K562 (cell line): ENCODE results near the gene WARS2. TPM values are rescaled to one million over a fixed set of nuclear protein-coding genes. Genes with fewer than 3 reads are reported as not detected.

Experiments
- ATAC-seq: fragments of 200-7000 bp; cut with Tn5 transposase; 3 replicates; pipeline ENCODE4 v1.9.1; 2020; ENCODE audit warnings: moderate library complexity
- BruUV-seq: library from RNA; stranded (reverse); fragments of 400-500 nt; replicated peaks from 2 replicates; lab custom pipeline; 2021; lab: Mats Ljungman, UMichigan
- CTCF ChIA-PET: fragments of 300-600 bp; formaldehyde crosslinking; extraction: SDS; loops from one replicate; lab custom pipeline; 2021; ENCODE audit warnings: low intra/inter-chr PET ratio; lab: Yijun Ruan, JAX
- POLR2A ChIA-PET: fragments of 300-600, 350-650 bp; sonication (Branson Sonifier 250); formaldehyde crosslinking; extraction: SDS; loops from one replicate; lab custom pipeline; 2021; ENCODE audit warnings: antibody characterized with exemption, inconsistent platforms; lab: Yijun Ruan, JAX
- DNase-seq, 4 experiments: peaks; one replicate each; pipeline versions ENCODE4 v3.0.0 to v3.0.0-alpha.2; 2011 to 2018; ENCODE audit warnings: low spot score in 3 of 4, mixed read lengths in 3 of 4; ENCODE audit errors: extremely low read depth in 1 of 4
- FAIRE-seq: peaks from 2 replicates; lab custom pipeline; 2011; peaks lifted over from hg19 to GRCh38; lab: Jason Lieb, UNC
- H2AFZ ChIP-seq: 2 replicates; pipeline ENCODE4 v1.6.0; 2011; ENCODE audit warnings: low read depth, low read length, control low read depth, inconsistent platforms
- H3K27ac ChIP-seq: fragments of 200-600 bp; 3 replicates; pipeline ENCODE4 v1.8.0; 2011; ENCODE audit warnings: low read depth, mild to moderate bottlenecking, control low read depth, inconsistent platforms, low read length, moderate library complexity, mixed read lengths; ENCODE audit errors: extremely low read depth
- H3K27me3 ChIP-seq, 2 experiments: fragments of 300-600 bp in 1 of 2; 2 replicates in 1 of 2; 3 replicates in 1 of 2; pipeline versions ENCODE4 v1.6.0 to v1.8.0; 2011; ENCODE audit warnings: inconsistent platforms in 2 of 2, low read length in 2 of 2, mild to moderate bottlenecking in 1 of 2, mixed read lengths in 1 of 2, moderate library complexity in 1 of 2; ENCODE audit not compliant: control insufficient read depth in 2 of 2, insufficient read depth in 2 of 2
- H3K36me3 ChIP-seq: fragments of 300-600 bp; 3 replicates; pipeline ENCODE4 v1.8.0; 2011; ENCODE audit warnings: mild to moderate bottlenecking, low read length, inconsistent platforms; ENCODE audit not compliant: control insufficient read depth, insufficient read depth
- H3K4me1 ChIP-seq, 2 experiments: fragments of 200-600 bp in 1 of 2; replicated peaks in 1 of 2; 2 replicates in 1 of 2; 3 replicates in 1 of 2; pipeline versions ENCODE4 v1.5.1 to v1.8.0; 2011; ENCODE audit warnings: inconsistent platforms in 2 of 2, low read length in 2 of 2, mild to moderate bottlenecking in 1 of 2, mixed read lengths in 1 of 2, moderate library complexity in 1 of 2; ENCODE audit not compliant: control insufficient read depth in 2 of 2, insufficient read depth in 2 of 2
- H3K4me2 ChIP-seq: 2 replicates; pipeline ENCODE4 v1.6.1; 2011; ENCODE audit warnings: low read length, control low read depth, inconsistent platforms, mixed read lengths; ENCODE audit not compliant: insufficient read depth
- H3K4me3 ChIP-seq: fragments of 200-600 bp; sonication (generic), shearing (Covaris generic); 2 replicates; pipeline ENCODE4 v1.5.1; 2016; ENCODE audit warnings: control low read depth, inconsistent platforms
- H3K79me2 ChIP-seq: fragments of 200-600 bp; 3 replicates; pipeline ENCODE4 v1.8.0; 2011; ENCODE audit warnings: low read length, inconsistent platforms; ENCODE audit not compliant: control insufficient read depth, insufficient read depth
- H3K9ac ChIP-seq, 2 experiments: 2 replicates each; pipeline versions ENCODE4 v1.6.0 to v1.6.1; 2011; ENCODE audit warnings: low read depth in 2 of 2, low read length in 2 of 2, control low read depth in 1 of 2, inconsistent platforms in 1 of 2, mild to moderate bottlenecking in 1 of 2, mixed read lengths in 1 of 2; ENCODE audit not compliant: insufficient read depth in 1 of 2
- H3K9me1 ChIP-seq: one replicate; pipeline ENCODE4 v1.6.0; 2011; ENCODE audit warnings: inconsistent platforms, mild to moderate bottlenecking, low read length, moderate library complexity; ENCODE audit not compliant: control insufficient read depth, insufficient read depth
- H3K9me3 ChIP-seq: replicated peaks from 2 replicates; pipeline ENCODE4 v1.5.1; 2011; ENCODE audit warnings: low read depth, low read length, inconsistent platforms; ENCODE audit not compliant: control insufficient read depth, insufficient read depth
- H4K20me1 ChIP-seq: replicated peaks from 2 replicates; pipeline ENCODE4 v1.6.1; 2011; ENCODE audit warnings: low read length, inconsistent platforms, mixed read lengths; ENCODE audit not compliant: control insufficient read depth, insufficient read depth
- MTA2 ChIP-seq: fragments of 450-650 bp; IDR thresholded peaks from 2 replicates; pipeline ENCODE4 v1.6.1; 2016; ENCODE audit warnings: low read depth
- NCOA4 ChIP-seq: fragments of 450-650 bp; IDR thresholded peaks from 2 replicates; pipeline ENCODE4 v1.6.1; 2018; ENCODE audit warnings: mild to moderate bottlenecking; ENCODE audit not compliant: partially characterized antibody
- ZNF324 ChIP-seq: fragments of 250-450 bp; sonication (Bioruptor Pico); IDR thresholded peaks from 2 replicates; pipeline ENCODE4 v1.4.0; 2020; ENCODE audit warnings: mild to moderate bottlenecking
- WGBS: fragments of 100-300 bp; shearing (Covaris generic); methylation state at CpG from one replicate; pipeline ENCODE4 v1.1.6; 2016; ENCODE audit warnings: low coverage, mixed read lengths; ENCODE audit not compliant: insufficient coverage; ENCODE audit errors: missing lambda C conversion rate; 5-methylcytosine and 5-hydroxymethylcytosine counted together
- in situ Hi-C: fragments of 300-500 bp; cut with MboI; formaldehyde crosslinking; loops from 4 replicates; pipeline ENCODE4 v1.15.0; 2018; ENCODE audit warnings: inconsistent platforms, mixed read lengths
- intact Hi-C: fragments of 100-400 bp; cut with micrococcal nuclease; formaldehyde crosslinking; loops from 2 replicates; pipeline ENCODE4 v1.14.2; 2022
- polyA plus RNA-seq, 8 experiments: library from polyadenylated mRNA; depleted of rRNA in 4 of 8; stranded (reverse) in 5 of 8; unstranded in 3 of 8; fragments of >200 nt; fragmentation: Nextera tagmentation in 2 of 8; fragmentation: Illumina TruSeq in 1 of 8; extraction: Ambion mirVana in 2 of 8; extraction: Trizol in 1 of 8; gene quantifications; 2 replicates each; pipeline versions ENCODE4 v1.2.1 to v1.2.3, GENCODE V29; 2011 to 2014; ENCODE audit warnings: inconsistent platforms in 1 of 8, missing spikeins in 1 of 8
- total RNA-seq, 7 experiments: library from RNA; depleted of rRNA in 6 of 7; stranded (reverse); fragments of >200 nt in 6 of 7; fragmentation: Illumina TruSeq in 2 of 7; extraction: Trizol in 2 of 7; gene quantifications; 2 replicates each; pipeline versions ENCODE4 v1.2.1 to v1.2.3, GENCODE V29; 2011 to 2021; ENCODE audit warnings: low replicate concordance in 1 of 7
- TF ChIP-seq, protein P1 (sequence below): fragments of 200-800 bp; sonication (Bioruptor generic); IDR thresholded peaks from 2 replicates; pipeline ENCODE4 v1.6.1; 2016; ENCODE audit warnings: missing genetic modification characterization, missing compliant biosample characterization

WARS2 gene
- total and polyA plus RNA-seq, 9 of the 15 experiments (the other 6 are each of a cell fraction or from before 2014, with no cell fraction given) = 5.7 to 18.0 (median 16.9) TPM

DNA sequence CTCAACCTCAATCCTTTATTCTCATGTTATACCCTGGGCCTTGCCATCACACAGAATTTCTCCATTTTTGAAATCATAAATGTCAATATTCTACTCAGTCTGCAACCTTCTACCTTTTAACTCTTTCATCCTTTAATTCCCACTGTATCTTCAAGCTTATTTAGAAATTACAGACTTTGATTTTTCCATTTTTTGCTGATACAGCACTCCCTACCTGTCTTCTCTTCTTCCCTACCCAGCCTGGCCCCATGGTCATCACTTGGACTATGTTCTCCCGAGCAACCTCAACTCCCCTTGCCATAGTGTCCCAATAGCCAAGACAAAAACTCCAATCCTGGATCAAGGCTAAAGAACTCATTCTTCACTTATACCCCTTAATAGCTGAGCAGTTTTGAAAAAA, 14.6 kb downstream of the WARS2 start (continued):
- TF ChIP-seq, protein P1, sequence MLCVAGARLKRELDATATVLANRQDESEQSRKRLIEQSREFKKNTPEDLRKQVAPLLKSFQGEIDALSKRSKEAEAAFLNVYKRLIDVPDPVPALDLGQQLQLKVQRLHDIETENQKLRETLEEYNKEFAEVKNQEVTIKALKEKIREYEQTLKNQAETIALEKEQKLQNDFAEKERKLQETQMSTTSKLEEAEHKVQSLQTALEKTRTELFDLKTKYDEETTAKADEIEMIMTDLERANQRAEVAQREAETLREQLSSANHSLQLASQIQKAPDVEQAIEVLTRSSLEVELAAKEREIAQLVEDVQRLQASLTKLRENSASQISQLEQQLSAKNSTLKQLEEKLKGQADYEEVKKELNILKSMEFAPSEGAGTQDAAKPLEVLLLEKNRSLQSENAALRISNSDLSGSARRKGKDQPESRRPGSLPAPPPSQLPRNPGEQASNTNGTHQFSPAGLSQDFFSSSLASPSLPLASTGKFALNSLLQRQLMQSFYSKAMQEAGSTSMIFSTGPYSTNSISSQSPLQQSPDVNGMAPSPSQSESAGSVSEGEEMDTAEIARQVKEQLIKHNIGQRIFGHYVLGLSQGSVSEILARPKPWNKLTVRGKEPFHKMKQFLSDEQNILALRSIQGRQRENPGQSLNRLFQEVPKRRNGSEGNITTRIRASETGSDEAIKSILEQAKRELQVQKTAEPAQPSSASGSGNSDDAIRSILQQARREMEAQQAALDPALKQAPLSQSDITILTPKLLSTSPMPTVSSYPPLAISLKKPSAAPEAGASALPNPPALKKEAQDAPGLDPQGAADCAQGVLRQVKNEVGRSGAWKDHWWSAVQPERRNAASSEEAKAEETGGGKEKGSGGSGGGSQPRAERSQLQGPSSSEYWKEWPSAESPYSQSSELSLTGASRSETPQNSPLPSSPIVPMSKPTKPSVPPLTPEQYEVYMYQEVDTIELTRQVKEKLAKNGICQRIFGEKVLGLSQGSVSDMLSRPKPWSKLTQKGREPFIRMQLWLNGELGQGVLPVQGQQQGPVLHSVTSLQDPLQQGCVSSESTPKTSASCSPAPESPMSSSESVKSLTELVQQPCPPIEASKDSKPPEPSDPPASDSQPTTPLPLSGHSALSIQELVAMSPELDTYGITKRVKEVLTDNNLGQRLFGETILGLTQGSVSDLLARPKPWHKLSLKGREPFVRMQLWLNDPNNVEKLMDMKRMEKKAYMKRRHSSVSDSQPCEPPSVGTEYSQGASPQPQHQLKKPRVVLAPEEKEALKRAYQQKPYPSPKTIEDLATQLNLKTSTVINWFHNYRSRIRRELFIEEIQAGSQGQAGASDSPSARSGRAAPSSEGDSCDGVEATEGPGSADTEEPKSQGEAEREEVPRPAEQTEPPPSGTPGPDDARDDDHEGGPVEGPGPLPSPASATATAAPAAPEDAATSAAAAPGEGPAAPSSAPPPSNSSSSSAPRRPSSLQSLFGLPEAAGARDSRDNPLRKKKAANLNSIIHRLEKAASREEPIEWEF (CRISPR knock-in tag) = no peak

DNA sequence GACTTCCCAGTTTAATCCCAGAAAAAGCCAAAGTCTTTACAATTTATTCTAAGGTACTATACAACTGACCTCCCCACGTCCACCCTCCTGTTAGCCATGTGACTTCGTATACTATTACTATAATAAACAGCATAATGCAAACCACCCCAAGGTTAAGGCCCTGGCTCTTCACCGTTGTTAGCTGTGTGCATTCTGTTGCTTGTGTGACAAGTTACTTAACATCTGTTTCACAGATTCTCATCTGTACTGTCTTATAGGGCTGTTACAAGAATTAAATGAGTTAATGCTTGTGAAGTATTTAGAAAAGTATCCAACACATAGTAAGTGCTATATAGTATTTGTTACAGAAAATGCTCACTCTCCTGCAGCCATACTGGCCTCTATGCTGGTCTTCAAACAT, 15.7 kb downstream of the WARS2 start:
- no peaks in the 10 kb centered on the region for H3K4me1 ChIP-seq
- H4K20me1 ChIP-seq = no peaks in the 10 kb centered on the region
- WGBS = 46% methylated on average over 3 of the region's 3 CpGs
- no peak for DNase-seq
- no peaks in the 10 kb centered on the region for H3K36me3 ChIP-seq
- H3K27ac ChIP-seq = no peak overlapping the region
- FAIRE-seq = no peak
- H3K4me2 ChIP-seq = no peak overlapping the region
- no peaks in the 10 kb centered on the region for H3K27me3 ChIP-seq
- H2AFZ ChIP-seq = no peak overlapping the region
- H3K9me1 ChIP-seq = no peaks in the 10 kb centered on the region
- ChIA-PET POLR2A (no interaction called here), CTCF (no interaction called here)
- no peaks in the 10 kb centered on the region for H3K79me2 ChIP-seq
- no peak overlapping the region for H3K4me3 ChIP-seq
- H3K9me3 ChIP-seq = no peaks in the 10 kb centered on the region
- no peak overlapping the region for H3K9ac ChIP-seq
- no TSS peak for BruUV-seq
- ATAC-seq = no peak
- intact Hi-C loops = no loop called here
- no peak for TF ChIP-seq ZNF324 (CRISPR knock-in tag)
- no peak for TF ChIP-seq MTA2
- no peak for TF ChIP-seq NCOA4
- in situ Hi-C loops = no loop called here
